HCT116 (cell line): Measurements from ENCODE around the gene NRROS. TPM values are rescaled to one million over a fixed set of nuclear protein-coding genes. Genes with fewer than 3 reads are reported as not detected.

Experiments
- ATAC-seq: fragments of 200-7000 bp; cut with Tn5 transposase; 2 replicates; pipeline ENCODE4 v1.9.1; 2020; ENCODE audit warnings: mild to moderate bottlenecking, moderate library complexity
- BruUV-seq: library from RNA; stranded (reverse); fragments of 400-500 nt; replicated peaks from 2 replicates; lab custom pipeline; 2021; lab: Mats Ljungman, UMichigan
- CTCF ChIA-PET: fragments of 300-600 bp; sonication (Branson Sonifier 250); formaldehyde crosslinking; loops from one replicate; lab custom pipeline; 2021; ENCODE audit warnings: antibody characterized with exemption; lab: Charles Lee
- POLR2A ChIA-PET: fragments of 300-600, 350-600 bp; sonication (Branson Sonifier 250); formaldehyde crosslinking; loops from one replicate; lab custom pipeline; 2021; ENCODE audit warnings: antibody characterized with exemption; lab: Charles Lee
- RAD21 ChIA-PET, 2 experiments: fragments of 300-600 bp; sonication (Branson Sonifier 250); formaldehyde crosslinking; loops; one replicate each; lab custom pipeline; 2023; ENCODE audit warnings: low total read pairs in 2 of 2; ENCODE audit not compliant: uncharacterized antibody in 2 of 2, unreplicated experiment in 2 of 2, low non-redundant PET in 1 of 2; lab: Charles Lee
- DNase-seq: peaks from one replicate; pipeline ENCODE4 v3.0.0-alpha.2; 2010; ENCODE audit warnings: low read depth, low spot score
- H2AFZ ChIP-seq: fragments of 200-600 bp; shearing (Covaris generic), sonication (generic); 2 replicates; pipeline ENCODE4 v1.6.1; 2017; ENCODE audit warnings: low read depth, mixed run types, mixed read lengths, antibody characterized with exemption, low read length; ENCODE audit not compliant: poor library complexity, severe bottlenecking
- H3K27ac ChIP-seq: 2 replicates; pipeline ENCODE4 v1.5.1; 2012; ENCODE audit warnings: low read depth, low read length
- H3K27me3 ChIP-seq: fragments of 200-600 bp; sonication (generic); 2 replicates; pipeline ENCODE4 v1.6.1; 2016; ENCODE audit warnings: mixed run types, low read length, mixed read lengths; ENCODE audit not compliant: insufficient read depth
- H3K36me3 ChIP-seq, 2 experiments: fragments of 200-500 bp in 1 of 2; fragments of 200-600 bp in 1 of 2; sonication (Bioruptor generic) in 1 of 2; sonication (generic) in 1 of 2; 2 replicates each; pipeline versions ENCODE4 v1.5.1 to v1.6.1; 2014 to 2016; ENCODE audit warnings: low read length in 2 of 2, inconsistent platforms in 1 of 2, mixed read lengths in 1 of 2, mixed run types in 1 of 2; ENCODE audit not compliant: insufficient read depth in 2 of 2, control insufficient read depth in 1 of 2
- H3K4me1 ChIP-seq, 2 experiments: fragments of 200-600 bp in 1 of 2; sonication (generic) in 1 of 2; 2 replicates each; pipeline versions ENCODE4 v1.5.1 to v1.6.1; 2012 to 2017; ENCODE audit warnings: low read length in 2 of 2, inconsistent platforms in 1 of 2, mild to moderate bottlenecking in 1 of 2, mixed read lengths in 1 of 2, mixed run types in 1 of 2, moderate library complexity in 1 of 2; ENCODE audit not compliant: insufficient read depth in 2 of 2, control insufficient read depth in 1 of 2
- H3K4me2 ChIP-seq: fragments of 200-600 bp; sonication (generic); 2 replicates; pipeline ENCODE4 v1.6.1; 2017; ENCODE audit warnings: mixed run types, low read length, mixed read lengths
- H3K4me3 ChIP-seq, 2 experiments: fragments of 200-600 bp in 1 of 2; sonication (generic) in 1 of 2; replicated peaks in 1 of 2; 2 replicates each; pipeline ENCODE4 v1.5.1; 2011 to 2016; ENCODE audit warnings: low read length in 2 of 2, control low read depth in 1 of 2, low read depth in 1 of 2, mild to moderate bottlenecking in 1 of 2, mixed read lengths in 1 of 2, mixed run types in 1 of 2
- H3K79me2 ChIP-seq: fragments of 200-600 bp; sonication (generic); 2 replicates; pipeline ENCODE4 v1.6.1; 2017; ENCODE audit warnings: mild to moderate bottlenecking, mixed run types, low read length, moderate library complexity, mixed read lengths; ENCODE audit not compliant: insufficient read depth
- H3K9ac ChIP-seq: fragments of 200-600 bp; sonication (generic); 2 replicates; pipeline ENCODE4 v1.6.1; 2016; ENCODE audit warnings: low read length, mixed read lengths
- H3K9me2 ChIP-seq: fragments of 200-600 bp; sonication (generic), shearing (Covaris generic); 2 replicates; pipeline ENCODE4 v1.6.1; 2017; ENCODE audit warnings: mixed run types, mild to moderate bottlenecking, moderate library complexity; ENCODE audit not compliant: insufficient read depth
- H3K9me3 ChIP-seq, 2 experiments: fragments of 200-500 bp in 1 of 2; fragments of 200-600 bp in 1 of 2; sonication (Bioruptor generic) in 1 of 2; sonication (generic) in 1 of 2; 2 replicates each; pipeline ENCODE4 v1.6.1; 2014 to 2017; ENCODE audit warnings: low read length in 2 of 2, mixed read lengths in 2 of 2, inconsistent platforms in 1 of 2, low read depth in 1 of 2, mild to moderate bottlenecking in 1 of 2, mixed run types in 1 of 2, moderate library complexity in 1 of 2; ENCODE audit not compliant: control insufficient read depth in 1 of 2, insufficient read depth in 1 of 2
- H4K20me1 ChIP-seq: fragments of 200-600 bp; sonication (generic), shearing (Covaris generic); 2 replicates; pipeline ENCODE4 v1.6.1; 2017; ENCODE audit warnings: mixed run types, mild to moderate bottlenecking, moderate library complexity; ENCODE audit not compliant: insufficient read depth
- EZH2 ChIP-seq: fragments of 200-600 bp; sonication (generic); IDR thresholded peaks from 2 replicates; pipeline ENCODE4 v1.6.1; 2017; ENCODE audit warnings: antibody characterized with exemption, mixed run types
- FOSL1 ChIP-seq: IDR thresholded peaks from 2 replicates; pipeline ENCODE4 v1.6.1; 2012; ENCODE audit warnings: low read depth
- JUND ChIP-seq: IDR thresholded peaks from 2 replicates; pipeline ENCODE4 v1.6.1; 2012
- RAD21 ChIP-seq: IDR thresholded peaks from 2 replicates; pipeline ENCODE4 v1.6.1; 2012; ENCODE audit warnings: low read depth, mild to moderate bottlenecking
- SIN3A ChIP-seq: IDR thresholded peaks from 2 replicates; pipeline ENCODE4 v1.6.1; 2012; ENCODE audit warnings: low read depth
- SP1 ChIP-seq: IDR thresholded peaks from 2 replicates; pipeline ENCODE4 v1.6.1; 2012; ENCODE audit warnings: low read depth
- ZFX ChIP-seq: fragments of 450-650 bp; IDR thresholded peaks from 2 replicates; pipeline ENCODE4 v1.6.1; 2017
- intact Hi-C: fragments of 100-400 bp; cut with micrococcal nuclease; formaldehyde crosslinking; loops from 2 replicates; pipeline ENCODE4 v1.10.0; 2022
- total RNA-seq: library from RNA; stranded (reverse); gene quantifications from one replicate; pipeline ENCODE4 v1.2.1, GENCODE V29; 2021; ENCODE audit not compliant: unreplicated experiment
- TF ChIP-seq, protein P1 (sequence below): IDR thresholded peaks from 2 replicates; pipeline ENCODE4 v1.6.1; 2011; ENCODE audit warnings: mild to moderate bottlenecking, low read length, moderate library complexity; ENCODE audit not compliant: insufficient replicate concordance; ENCODE audit errors: extremely low read depth
- TF ChIP-seq, protein P2 (sequence below), 3 experiments: fragments of 200-600 bp in 1 of 3; sonication (generic) in 1 of 3; IDR thresholded peaks in 2 of 3; conservative IDR thresholded peaks in 1 of 3; 2 replicates each; pipeline ENCODE4 v1.5.1; 2012 to 2017; ENCODE audit warnings: low read depth in 2 of 3, low read length in 2 of 3, antibody characterized with exemption in 1 of 3, borderline replicate concordance in 1 of 3, control low read depth in 1 of 3, mild to moderate bottlenecking in 1 of 3, mixed read lengths in 1 of 3, mixed run types in 1 of 3, moderate library complexity in 1 of 3; ENCODE audit not compliant: insufficient read depth in 1 of 3

Gene NRROS
- total RNA-seq, 1 experiment from 2014 or later: 0.12 TPM

DNA sequence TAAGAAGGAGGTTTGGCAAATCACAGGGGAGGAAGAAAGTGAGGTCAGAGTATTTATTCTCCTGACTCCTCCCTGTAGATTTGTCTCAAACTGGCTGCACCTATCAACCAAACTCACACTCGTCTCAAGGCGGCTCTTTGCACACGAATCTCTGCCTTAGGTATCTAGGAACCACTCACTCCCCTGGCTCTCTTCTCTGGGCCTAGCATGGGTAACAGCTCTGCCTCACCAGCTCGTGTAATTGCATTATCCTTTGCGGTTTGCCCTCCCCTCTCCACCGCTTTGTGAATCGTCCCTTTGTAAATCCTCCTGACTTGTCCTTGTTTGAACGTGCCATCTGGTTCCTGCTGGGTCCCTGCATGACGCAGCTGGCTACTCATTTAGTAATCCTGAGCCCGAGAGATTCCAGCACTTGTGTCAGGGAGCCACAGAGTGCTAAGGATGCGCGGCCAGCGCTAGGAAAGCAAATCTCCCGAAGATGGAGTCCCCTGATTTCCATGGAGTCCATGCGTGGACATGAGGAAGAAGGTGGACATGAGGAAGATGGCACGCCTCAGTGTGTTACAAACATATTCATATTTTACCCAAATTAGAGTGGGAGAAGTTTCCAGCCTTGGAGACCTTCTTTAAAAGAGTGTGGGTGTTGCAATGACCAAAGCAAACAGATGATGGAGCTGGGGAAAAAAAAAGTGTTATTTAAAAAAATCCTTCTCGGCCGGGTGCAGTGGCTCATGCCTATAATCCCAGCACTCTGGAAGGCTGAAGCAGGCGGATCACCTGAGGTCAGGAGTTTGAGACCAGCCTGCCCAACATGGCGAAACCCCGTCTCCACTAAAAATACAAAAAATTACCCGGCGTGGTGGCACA lies 26.7 kb downstream of the NRROS start:
- ChIA-PET CTCF (no interaction called here), POLR2A (no interaction called here), RAD21 (no interaction called here)
- Histone ChIP-seq H3K9ac (no peak overlapping the region), H3K79me2 (no peaks in the 10 kb centered on the region), H3K27me3 (peaks cover 5% of the 10 kb centered on the region; the same call in 1 of the 2 replicates), H2AFZ (no peak overlapping the region), H3K27ac (no peak overlapping the region), H4K20me1 (no peaks in the 10 kb centered on the region), H3K9me3 (no peaks in the 10 kb centered on the region), H3K36me3 (no peaks in the 10 kb centered on the region), H3K4me2 (no peak overlapping the region), H3K9me2 (no peaks in the 10 kb centered on the region), H3K4me1 (no peaks in the 10 kb centered on the region), H3K4me3 (no peak overlapping the region)
- intact Hi-C loops: no loop called here
- TF ChIP-seq, protein P1, sequence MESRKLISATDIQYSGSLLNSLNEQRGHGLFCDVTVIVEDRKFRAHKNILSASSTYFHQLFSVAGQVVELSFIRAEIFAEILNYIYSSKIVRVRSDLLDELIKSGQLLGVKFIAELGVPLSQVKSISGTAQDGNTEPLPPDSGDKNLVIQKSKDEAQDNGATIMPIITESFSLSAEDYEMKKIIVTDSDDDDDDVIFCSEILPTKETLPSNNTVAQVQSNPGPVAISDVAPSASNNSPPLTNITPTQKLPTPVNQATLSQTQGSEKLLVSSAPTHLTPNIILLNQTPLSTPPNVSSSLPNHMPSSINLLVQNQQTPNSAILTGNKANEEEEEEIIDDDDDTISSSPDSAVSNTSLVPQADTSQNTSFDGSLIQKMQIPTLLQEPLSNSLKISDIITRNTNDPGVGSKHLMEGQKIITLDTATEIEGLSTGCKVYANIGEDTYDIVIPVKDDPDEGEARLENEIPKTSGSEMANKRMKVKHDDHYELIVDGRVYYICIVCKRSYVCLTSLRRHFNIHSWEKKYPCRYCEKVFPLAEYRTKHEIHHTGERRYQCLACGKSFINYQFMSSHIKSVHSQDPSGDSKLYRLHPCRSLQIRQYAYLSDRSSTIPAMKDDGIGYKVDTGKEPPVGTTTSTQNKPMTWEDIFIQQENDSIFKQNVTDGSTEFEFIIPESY: no peak
- no peak for TF ChIP-seq FOSL1
- ATAC-seq (no peak), DNase-seq (no peak)
- no TSS peak for BruUV-seq

DNA sequence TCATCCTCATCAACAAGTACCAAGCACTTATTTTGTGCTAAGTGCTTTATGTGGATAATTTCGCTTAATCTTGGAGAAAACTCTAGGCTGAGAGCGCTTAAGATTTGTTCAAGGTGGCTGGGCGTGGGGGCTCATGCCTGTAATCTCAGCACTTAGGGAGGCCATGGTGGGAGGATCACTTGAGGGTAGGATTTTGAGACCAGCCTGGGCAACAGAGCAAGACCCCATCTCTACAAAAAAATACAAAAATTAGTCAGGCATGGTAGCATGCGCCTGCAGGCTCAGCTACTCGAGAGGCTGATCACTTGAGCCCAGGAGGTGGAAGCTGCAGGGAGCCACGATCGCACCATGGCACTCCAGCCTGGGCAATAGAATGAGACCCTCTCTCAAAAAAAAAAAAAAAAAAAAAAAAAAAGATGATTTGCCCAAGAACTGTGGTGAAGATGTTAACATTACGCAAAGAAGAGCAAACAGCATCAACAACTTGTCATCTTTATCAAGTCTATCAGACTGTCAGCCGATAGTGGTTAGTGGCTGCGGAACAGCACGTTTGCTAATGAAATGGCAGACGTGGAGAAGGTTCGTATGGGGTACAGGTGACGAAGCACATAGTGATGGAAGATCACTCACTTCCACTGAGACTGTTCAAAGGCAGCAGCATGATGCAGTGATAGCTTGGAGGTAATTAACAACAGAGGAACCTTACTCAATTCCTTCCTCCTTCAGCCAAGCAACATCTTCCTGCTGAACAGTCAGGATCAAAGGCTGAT lies 27.7 kb downstream of the NRROS start:
- no TSS peak for BruUV-seq
- Histone ChIP-seq H2AFZ (no peak overlapping the region), H3K4me1 (no peaks in the 10 kb centered on the region), H3K27ac (no peak overlapping the region), H3K79me2 (no peaks in the 10 kb centered on the region), H3K4me2 (no peak overlapping the region), H4K20me1 (no peaks in the 10 kb centered on the region), H3K9me2 (no peaks in the 10 kb centered on the region), H3K9me3 (no peaks in the 10 kb centered on the region), H3K9ac (no peak overlapping the region), H3K4me3 (no peak overlapping the region), H3K27me3 (peaks cover 5% of the 10 kb centered on the region; the same call in 1 of the 2 replicates), H3K36me3 (no peaks in the 10 kb centered on the region)
- ChIA-PET RAD21 (no interaction called here), POLR2A (no interaction called here), CTCF (no interaction called here)
- DNase-seq (no peak), ATAC-seq (no peak)
- intact Hi-C loops: no loop called here
- TF ChIP-seq SP1 (no peak), ZFX (no peak), JUND (no peak), EZH2 (no peak), SIN3A (no peak), RAD21 (no peak)
- TF ChIP-seq, protein P1: no peak
- TF ChIP-seq, protein P2, sequence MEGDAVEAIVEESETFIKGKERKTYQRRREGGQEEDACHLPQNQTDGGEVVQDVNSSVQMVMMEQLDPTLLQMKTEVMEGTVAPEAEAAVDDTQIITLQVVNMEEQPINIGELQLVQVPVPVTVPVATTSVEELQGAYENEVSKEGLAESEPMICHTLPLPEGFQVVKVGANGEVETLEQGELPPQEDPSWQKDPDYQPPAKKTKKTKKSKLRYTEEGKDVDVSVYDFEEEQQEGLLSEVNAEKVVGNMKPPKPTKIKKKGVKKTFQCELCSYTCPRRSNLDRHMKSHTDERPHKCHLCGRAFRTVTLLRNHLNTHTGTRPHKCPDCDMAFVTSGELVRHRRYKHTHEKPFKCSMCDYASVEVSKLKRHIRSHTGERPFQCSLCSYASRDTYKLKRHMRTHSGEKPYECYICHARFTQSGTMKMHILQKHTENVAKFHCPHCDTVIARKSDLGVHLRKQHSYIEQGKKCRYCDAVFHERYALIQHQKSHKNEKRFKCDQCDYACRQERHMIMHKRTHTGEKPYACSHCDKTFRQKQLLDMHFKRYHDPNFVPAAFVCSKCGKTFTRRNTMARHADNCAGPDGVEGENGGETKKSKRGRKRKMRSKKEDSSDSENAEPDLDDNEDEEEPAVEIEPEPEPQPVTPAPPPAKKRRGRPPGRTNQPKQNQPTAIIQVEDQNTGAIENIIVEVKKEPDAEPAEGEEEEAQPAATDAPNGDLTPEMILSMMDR (IDR thresholded peaks at IDR 0.05 in 2 of 3, conservative IDR thresholded peaks at IDR 0.05 in 1 of 3; ENCODE audit: borderline replicate concordance in 1 of 3, insufficient read depth in 1 of 3, low read depth in 2 of 3, low read length in 2 of 3): no peak
